Right kidney (tissue), 1 donor: Measurements from ENCODE around the gene FTSJ3.
"Not testable (repeated sequence)": the region's sequence is repeated elsewhere in the genome, so short reads cannot be mapped to it uniquely, and the experiment has no call there.

Experiments
- DNase-seq: peaks from one replicate; pipeline ENCODE4 v3.0.0-alpha.2; 2016

FTSJ3 gene

DNA sequence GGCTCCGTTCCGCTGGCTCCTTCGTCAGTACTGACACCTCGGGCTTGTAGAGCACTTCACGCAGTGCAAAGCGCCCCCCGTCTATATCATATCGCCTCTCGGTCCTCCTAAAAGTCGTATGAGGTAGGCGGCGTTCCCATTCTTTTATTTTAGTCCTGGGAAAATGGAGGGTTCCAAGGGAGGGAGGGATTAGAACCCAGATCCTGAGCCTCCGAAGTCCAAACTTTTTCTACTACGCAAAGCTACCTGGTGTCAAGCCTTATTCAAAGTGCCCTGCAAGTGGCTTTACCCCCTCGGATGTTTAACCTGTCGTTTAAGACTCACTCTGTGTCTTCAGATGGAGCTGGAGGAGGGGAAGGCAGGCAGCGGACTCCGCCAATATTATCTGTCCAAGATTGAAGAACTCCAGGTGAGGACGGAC is 348 bp upstream of the FTSJ3 start:
- DNase-seq, result no peak

GRCh38 chr17:63826468-63827001 is 928 bp downstream of the FTSJ3 start:
- DNase-seq, result no peak

- no peak for DNase-seq
Measured at GRCh38 chr17:63824362-63824761, 3.1 kb downstream of the FTSJ3 start.

DNA sequence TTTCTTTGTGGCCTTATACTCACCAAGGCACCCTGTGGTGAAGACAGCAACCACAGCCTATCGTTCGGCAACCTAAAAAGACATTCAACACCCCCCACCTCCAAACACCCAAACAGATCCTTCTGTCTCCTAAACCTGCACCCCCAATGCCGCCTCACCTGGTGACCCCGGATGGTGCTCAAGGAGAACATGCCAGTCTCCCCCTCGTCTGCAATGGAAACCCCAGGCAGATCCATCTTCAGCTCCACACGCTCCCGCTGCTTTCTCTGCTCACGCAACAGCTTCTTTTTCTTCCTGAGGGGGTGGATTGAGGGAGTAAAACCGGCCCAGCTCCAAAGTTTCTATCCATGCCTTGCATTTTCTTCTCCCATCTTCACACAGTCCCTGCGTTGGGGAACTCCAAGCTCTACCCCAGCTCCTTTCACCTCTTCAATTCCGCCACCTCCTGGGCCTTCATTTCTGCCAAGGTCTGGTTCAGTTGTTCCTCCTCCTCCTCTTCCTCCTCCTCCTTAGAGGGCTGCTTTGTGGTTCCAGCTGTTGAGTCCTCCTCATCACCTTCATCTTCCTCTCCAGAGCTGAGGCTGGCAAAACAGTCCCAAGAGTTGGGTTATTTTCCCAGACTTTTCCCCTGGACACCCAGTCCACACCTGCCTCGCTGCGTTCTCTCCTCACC is 3.7 kb downstream of the FTSJ3 start:
- DNase-seq, result no peak

DNA sequence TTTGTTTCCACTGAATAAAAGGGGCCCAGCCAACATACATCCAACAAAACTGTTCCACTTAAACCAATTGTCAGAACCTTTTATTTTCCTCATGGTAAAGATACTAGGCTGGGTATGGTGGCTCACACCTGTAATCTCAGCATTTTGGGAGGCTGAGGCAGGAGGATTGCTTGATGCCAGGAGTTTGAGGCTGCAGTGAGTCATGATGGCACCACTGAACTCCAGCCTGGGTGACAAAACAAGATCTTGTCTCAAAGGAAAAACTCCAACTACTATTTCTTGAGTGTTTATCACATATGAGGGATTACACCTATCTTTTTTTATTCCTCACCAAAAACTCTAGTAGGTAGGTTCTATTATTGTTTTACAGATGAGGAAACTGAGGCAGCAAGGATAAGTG is 4.9 kb downstream of the FTSJ3 start:
- DNase-seq, result no peak

- no peak for DNase-seq
Measured at GRCh38 chr17:63821804-63822203, 5.7 kb downstream of the FTSJ3 start.

- DNase-seq, result no peak
Measured at GRCh38 chr17:63820963-63821561, 6.4 kb downstream of the FTSJ3 start.

- no peak for DNase-seq
Measured at GRCh38 chr17:63819585-63820537, 7.6 kb downstream of the FTSJ3 start.

- no peak for DNase-seq
Measured at GRCh38 chr17:63819131-63819530, 8.3 kb downstream of the FTSJ3 start.

GRCh38 chr17:63817736-63818385 is 9.6 kb downstream of the FTSJ3 start:
- DNase-seq, result no peak

- DNase-seq, result no peak
Measured at GRCh38 chr17:63816669-63817068, 10.8 kb downstream of the FTSJ3 start.

DNA sequence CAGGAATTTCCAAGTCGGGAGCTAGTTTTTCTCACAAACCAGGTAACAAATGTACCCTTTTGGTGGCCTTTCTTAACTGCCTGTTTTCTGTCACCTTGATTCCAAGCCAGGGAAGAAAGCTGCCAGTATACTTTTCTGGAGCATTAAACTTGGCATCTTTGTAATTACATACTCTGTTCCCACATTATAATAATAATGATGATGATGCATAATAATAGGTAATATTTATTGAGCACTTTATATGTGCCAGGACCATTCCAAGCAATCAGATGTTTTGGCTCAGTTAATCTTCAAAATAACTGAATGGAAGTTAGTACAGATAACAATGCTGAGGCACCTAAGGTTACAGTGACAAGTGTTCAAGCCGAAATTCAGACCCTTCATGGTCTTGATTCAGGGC is 11.3 kb downstream of the FTSJ3 start:
- no peak for DNase-seq

DNA sequence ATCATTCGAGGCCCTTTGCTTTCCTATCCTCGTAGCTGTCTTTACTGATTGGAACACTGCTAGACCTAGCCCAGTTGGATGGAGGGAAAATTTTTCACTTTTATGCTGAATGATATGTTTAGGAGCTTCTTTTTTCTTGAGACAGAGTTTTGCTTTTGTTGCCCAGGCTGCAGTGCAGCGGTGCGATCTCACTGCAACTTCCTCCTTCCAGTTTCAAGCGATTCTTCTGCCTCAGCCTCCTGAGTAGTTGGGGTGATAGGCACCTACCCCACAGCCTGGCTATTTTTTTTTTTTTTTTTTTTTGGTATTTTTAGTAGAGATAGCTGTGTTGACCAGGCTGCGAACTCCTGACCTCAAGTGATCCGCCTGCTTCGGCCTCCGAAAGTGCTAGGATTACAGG is 17.5 kb downstream of the FTSJ3 start:
- DNase-seq, result no peak

- DNase-seq, result no peak
Measured at GRCh38 chr17:63805591-63805990, 21.9 kb downstream of the FTSJ3 start.

DNA sequence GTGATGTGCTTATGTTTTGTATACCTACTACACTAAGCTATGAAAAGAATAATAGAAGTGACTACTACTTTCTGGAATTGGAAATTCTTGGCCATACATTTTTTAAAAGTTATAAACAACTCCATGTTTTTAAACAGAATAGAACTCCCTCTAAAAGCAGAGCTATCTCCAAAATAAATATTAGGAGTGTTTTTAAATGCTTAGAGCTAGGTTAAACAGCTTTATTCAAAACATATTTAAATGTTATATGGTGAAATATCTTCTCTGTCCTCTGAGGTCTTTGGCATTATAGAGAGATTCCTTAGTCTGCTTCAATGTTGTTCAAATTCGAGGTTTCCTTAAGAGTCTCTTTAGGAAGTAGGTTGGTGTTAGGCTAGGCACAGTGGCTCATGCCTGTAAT is 23.1 kb downstream of the FTSJ3 start:
- DNase-seq, result no peak

- DNase-seq, result no peak
Measured at GRCh38 chr17:63800783-63801182, 26.7 kb downstream of the FTSJ3 start.

DNA sequence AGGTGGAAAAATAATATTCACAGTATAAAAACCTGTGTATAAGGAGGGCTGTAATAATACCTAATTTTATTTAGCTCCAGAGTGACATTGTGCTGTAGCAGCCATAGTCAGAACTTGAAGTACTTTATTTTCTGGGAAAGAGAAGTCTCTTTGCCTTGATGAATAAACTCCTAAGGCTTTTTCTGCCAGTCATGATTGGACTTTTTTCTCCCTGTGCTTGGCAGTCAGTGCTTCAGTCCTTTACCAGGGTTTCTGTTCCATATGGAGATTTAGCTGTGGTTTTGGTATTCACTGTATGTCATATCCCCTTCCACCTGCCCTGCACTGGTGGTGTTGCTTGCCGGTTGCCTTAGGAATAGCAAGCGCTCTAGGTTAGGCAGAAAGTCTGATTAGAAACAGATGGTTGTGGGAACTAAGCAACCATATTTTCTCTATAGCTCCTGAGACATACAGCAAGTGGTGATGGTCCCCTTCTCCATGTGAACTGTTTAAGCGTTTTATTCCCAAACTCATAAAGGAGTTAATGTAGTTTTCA is 28.8 kb downstream of the FTSJ3 start:
- DNase-seq, result no peak

GRCh38 chr17:63796375-63796774 is 31.1 kb downstream of the FTSJ3 start:
- DNase-seq, result not testable (repeated sequence)

- no peak for DNase-seq
Measured at GRCh38 chr17:63792055-63792729, 35.3 kb downstream of the FTSJ3 start.

DNA sequence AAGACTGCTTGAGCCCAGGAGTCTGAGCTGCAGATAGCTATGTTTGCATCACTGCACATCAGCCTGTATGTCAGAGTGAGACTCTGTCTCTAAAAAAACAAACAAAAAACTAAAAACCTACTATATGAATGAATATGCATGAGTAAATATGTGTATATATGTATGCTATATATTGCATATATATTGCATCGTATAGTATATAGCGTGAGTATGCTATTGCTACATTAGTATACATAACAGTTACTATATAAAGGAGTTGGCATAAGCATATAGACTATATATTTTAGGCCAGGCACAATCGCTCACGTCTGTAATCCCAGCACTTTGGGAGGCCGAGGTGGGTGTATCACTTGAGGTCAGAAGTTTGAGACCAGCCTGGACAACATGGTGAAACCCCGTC is 37.4 kb downstream of the FTSJ3 start:
- DNase-seq, result no peak

DNA sequence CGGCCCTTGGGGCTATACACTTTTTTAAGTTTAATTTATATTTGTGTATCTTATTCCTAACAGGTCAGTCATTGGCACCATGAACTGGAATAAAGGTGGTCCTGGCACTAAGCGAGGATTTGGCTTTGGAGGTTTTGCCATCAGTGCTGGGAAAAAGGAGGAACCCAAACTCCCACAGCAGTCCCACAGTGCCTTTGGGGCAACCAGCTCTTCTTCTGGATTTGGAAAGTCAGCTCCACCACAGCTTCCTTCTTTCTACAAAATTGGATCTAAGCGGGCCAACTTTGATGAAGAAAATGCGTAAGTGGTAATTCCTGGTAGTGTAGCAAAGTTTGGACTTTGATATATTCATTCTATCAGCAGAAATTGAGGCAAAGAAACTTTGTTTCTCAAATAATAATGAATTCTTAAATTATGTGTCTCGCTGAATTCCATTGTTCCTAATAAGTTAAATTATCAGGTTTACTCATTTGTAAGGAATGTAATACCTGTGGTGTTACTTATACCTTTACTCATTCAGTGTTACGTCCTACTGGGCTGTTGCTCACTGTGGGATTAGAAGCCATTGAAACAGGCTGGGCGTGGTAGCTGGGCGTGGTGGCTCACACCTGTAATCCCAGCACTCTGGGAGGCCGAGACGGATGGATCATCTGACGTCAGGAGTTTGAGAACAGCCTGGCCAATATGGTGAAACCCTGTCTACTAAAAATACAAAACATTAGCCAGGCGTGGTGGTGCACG is 40.3 kb downstream of the FTSJ3 start:
- no peak for DNase-seq
